Upper lobe of left lung (tissue), 6 donors: ENCODE measurements around the gene ARF5. TPM values are rescaled to one million over a fixed set of nuclear protein-coding genes. Genes with fewer than 3 reads are reported as not detected.

Experiments
- ATAC-seq, 2 donors: fragments of 200-7000 bp; cut with Tn5 transposase; one replicate each; pipeline ENCODE4 v1.9.1; 2022; ENCODE audit warnings: mild to moderate bottlenecking in 2 of 2, moderate library complexity in 2 of 2; ENCODE audit not compliant: low FRiP score in 2 of 2
- DNase-seq, 2 donors: peaks; one replicate each; pipeline ENCODE4 v3.0.0-alpha.2; 2019 to 2020
- H3K27ac ChIP-seq, 4 donors: fragments of 200-600 bp; sonication (generic); one replicate each; pipeline ENCODE4 v1.5.1; 2016 to 2019
- H3K27me3 ChIP-seq, 4 donors: fragments of 200-600 bp; sonication (generic); one replicate each; pipeline ENCODE4 v1.5.1; 2017 to 2019
- H3K36me3 ChIP-seq, 4 donors: fragments of 200-600 bp; sonication (generic); one replicate each; pipeline ENCODE4 v1.5.1; 2016 to 2019
- H3K4me1 ChIP-seq, 4 donors: fragments of 200-600 bp; sonication (generic); one replicate each; pipeline ENCODE4 v1.5.1; 2018 to 2019
- H3K4me3 ChIP-seq, 4 donors: fragments of 200-600 bp; sonication (generic); one replicate each; pipeline ENCODE4 v1.5.1; 2017 to 2019; ENCODE audit warnings: mild to moderate bottlenecking in 2 of 4, moderate library complexity in 1 of 4
- H3K9me3 ChIP-seq, 4 donors: fragments of 200-600 bp; sonication (generic); one replicate each; pipeline ENCODE4 v1.5.1; 2018 to 2019
- CTCF ChIP-seq, 6 experiments: fragments of 450-650 bp in 4 of 6; fragments of 200-600 bp in 2 of 6; sonication (generic) in 2 of 6; IDR thresholded peaks; one replicate each; pipeline ENCODE4 v1.5.1; 2016 to 2019; ENCODE audit warnings: antibody characterized with exemption in 6 of 6
- EP300 ChIP-seq, 4 donors: sonication (generic); formaldehyde crosslinking; IDR thresholded peaks; one replicate each; pipeline ENCODE4 v1.5.1; 2017; ENCODE audit warnings: antibody characterized with exemption in 4 of 4, control low read depth in 2 of 4
- POLR2A ChIP-seq, 4 donors: fragments of 450-650 bp; IDR thresholded peaks; one replicate each; pipeline ENCODE4 v1.5.1; 2016 to 2017; ENCODE audit warnings: antibody characterized with exemption in 4 of 4, mild to moderate bottlenecking in 2 of 4
- POLR2AphosphoS5 ChIP-seq, 2 donors: sonication (generic); formaldehyde crosslinking; IDR thresholded peaks; one replicate each; pipeline ENCODE4 v1.5.1; 2017; ENCODE audit warnings: antibody characterized with exemption in 2 of 2
- WGBS, 2 donors: methylation state at CpG; one replicate each; pipeline ENCODE4 v1.1.5; 2017 to 2018; 5-methylcytosine and 5-hydroxymethylcytosine counted together
- total RNA-seq, 6 donors: library from RNA; depleted of rRNA in 4 of 6; stranded (reverse); fragments of >200 nt in 4 of 6; gene quantifications; one replicate each; pipeline versions ENCODE4 v1.1.0 to v1.2.1, GENCODE V29; 2016 to 2021
- donor health status: DM: no; HTN: no; CAD: no; lungs with moderate emphysema.
- donor health status: DM: no; HTN: yes; CAD: no; lungs with severe emphysema.

Gene ARF5
- total RNA-seq, 6 donors from 2014 or later, result 43.0 to 177 (median 106) TPM

DNA sequence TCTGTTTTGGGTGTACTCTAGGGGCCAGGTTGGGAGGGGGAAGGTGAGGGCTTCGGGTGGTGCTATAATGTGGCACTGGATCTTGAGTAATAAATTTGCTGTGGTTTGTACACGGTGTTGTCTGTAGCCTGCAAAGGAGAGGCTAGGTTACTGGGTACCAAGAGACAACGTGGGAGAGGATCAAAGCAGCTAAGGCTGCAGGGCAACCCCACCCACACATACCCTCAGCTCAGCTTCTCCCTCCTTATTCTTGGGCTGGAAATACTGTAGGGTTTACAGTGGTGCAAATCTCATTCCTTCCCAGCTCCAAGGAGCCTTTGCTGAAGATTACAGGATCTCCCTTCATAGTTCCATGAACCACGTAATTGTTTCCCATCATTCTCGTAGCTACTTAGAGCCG, 3.4 kb downstream of the ARF5 start:
- WGBS, 2 donors, result 85 to 91% methylated on average over 6 of the region's 6 CpGs
- TF ChIP-seq POLR2A (IDR thresholded peaks at IDR 0.05) (no peak), CTCF (IDR thresholded peaks at IDR 0.05) (no peak), EP300 (IDR thresholded peaks at IDR 0.05) (no peak), POLR2AphosphoS5 (IDR thresholded peaks at IDR 0.05) (no peak)
- ATAC-seq, result no peak
- H3K27ac ChIP-seq, result no peak overlapping the region
- no peak overlapping the region for H3K4me3 ChIP-seq
- peaks cover 14 to 24% (median 17%) of the 10 kb centered on the region in 4 donors for H3K4me1 ChIP-seq
- peaks cover 9 to 27% (median 20%) of the 10 kb centered on the region in 4 donors for H3K36me3 ChIP-seq
- no peaks in the 10 kb centered on the region for H3K9me3 ChIP-seq
- no peaks in the 10 kb centered on the region for H3K27me3 ChIP-seq
- DNase-seq, result no peak

DNA sequence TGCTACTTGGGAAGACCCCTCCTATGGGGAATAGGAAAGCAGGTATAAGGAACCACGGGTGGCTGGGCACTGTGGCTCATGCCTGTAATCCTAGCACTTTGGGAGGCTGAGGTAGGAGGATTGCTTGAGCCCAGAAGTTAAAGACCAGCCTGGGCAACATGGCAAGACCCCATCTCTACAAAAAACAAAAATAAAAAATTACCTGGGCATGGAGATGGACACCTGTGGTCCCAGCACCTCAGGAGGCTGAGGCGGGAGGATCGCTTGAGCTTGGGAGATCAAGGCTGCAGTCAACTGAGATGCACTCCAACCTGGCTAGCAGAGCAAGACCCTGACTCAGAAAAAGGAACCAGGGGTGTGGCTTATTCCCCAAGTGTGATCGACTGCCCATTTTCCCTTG, 4.3 kb downstream of the ARF5 start:
- H3K36me3 ChIP-seq, result peaks cover 9 to 27% (median 20%) of the 10 kb centered on the region in 4 donors
- no peak for TF ChIP-seq EP300 (IDR thresholded peaks at IDR 0.05)
- TF ChIP-seq POLR2A (IDR thresholded peaks at IDR 0.05), result no peak
- TF ChIP-seq CTCF (IDR thresholded peaks at IDR 0.05), result no peak
- TF ChIP-seq POLR2AphosphoS5 (IDR thresholded peaks at IDR 0.05), result no peak
- WGBS, 2 donors, result 78 to 85% methylated on average over 4 of the region's 4 CpGs
- no peak overlapping the region for H3K27ac ChIP-seq
- no peak for DNase-seq
- ATAC-seq, result no peak
- H3K4me3 ChIP-seq, result no peak overlapping the region
- H3K27me3 ChIP-seq, result no peaks in the 10 kb centered on the region
- peaks cover 12 to 19% (median 14%) of the 10 kb centered on the region in 4 donors for H3K4me1 ChIP-seq
- no peaks in the 10 kb centered on the region for H3K9me3 ChIP-seq

DNA sequence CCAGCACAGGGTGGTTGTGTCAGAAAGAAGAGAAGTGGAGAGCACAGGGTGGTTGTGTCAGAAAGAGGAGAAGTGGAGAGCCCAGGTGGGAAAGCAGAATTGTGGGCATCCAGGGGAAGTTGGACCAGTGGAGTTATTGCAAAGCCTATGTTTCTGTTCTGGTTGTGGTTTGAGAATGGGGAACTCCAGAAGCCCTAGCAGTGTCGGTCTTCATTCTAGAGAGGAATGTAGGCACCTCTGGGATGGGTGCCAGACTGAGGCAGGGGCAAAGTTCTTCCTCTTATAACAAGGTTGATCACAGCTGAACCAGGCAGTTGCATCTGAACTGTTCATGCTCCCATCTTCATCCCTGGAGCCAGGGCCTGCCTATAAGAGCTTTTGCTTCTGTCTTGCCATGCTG, 6.3 kb downstream of the ARF5 start:
- Histone ChIP-seq H3K27ac (no peak overlapping the region), H3K4me3 (no peak overlapping the region), H3K4me1 (peaks cover 3 to 7% (median 5%) of the 10 kb centered on the region in 4 donors), H3K27me3 (no peaks in the 10 kb centered on the region), H3K9me3 (no peaks in the 10 kb centered on the region), H3K36me3 (peaks cover 9 to 27% (median 20%) of the 10 kb centered on the region in 4 donors)
- TF ChIP-seq CTCF (IDR thresholded peaks at IDR 0.05) (no peak), EP300 (IDR thresholded peaks at IDR 0.05) (no peak), POLR2A (IDR thresholded peaks at IDR 0.05) (no peak), POLR2AphosphoS5 (IDR thresholded peaks at IDR 0.05) (no peak)
- ATAC-seq (peak in 1 of 2 donors; percentile 37), DNase-seq (peak in 1 of 2 donors; percentile 32)
- 46% methylated on average over 1 of the region's 1 CpG; no CpG with 5 or more reads in 1 of the 2 donors for WGBS, 2 donors

DNA sequence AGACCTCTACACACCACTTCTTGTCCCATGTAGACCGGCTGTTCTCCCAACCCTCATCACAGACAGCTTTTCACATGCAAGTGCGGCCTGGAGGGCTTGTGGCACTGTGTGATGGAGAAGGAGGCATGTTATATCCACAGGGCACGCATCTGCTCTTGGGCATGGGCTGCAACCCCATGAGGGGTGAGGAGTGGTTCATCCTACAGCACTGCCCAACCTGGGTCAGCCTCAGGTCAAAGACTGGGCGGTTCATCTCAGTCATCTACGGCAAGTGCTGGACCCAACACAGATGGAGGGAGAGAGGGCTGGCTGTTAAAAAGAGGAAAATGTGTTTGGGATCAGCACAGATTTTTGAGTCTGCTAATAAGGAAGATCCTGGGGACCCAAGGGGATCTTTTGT, 7.5 kb downstream of the ARF5 start:
- Histone ChIP-seq H3K4me3 (no peak overlapping the region), H3K9me3 (no peaks in the 10 kb centered on the region), H3K4me1 (no peaks in the 10 kb centered on the region), H3K27ac (no peak overlapping the region), H3K36me3 (peaks cover 7 to 18% (median 15%) of the 10 kb centered on the region in 4 donors), H3K27me3 (no peaks in the 10 kb centered on the region)
- ATAC-seq (no peak), DNase-seq (no peak)
- no peak for TF ChIP-seq POLR2AphosphoS5 (IDR thresholded peaks at IDR 0.05)
- TF ChIP-seq EP300 (IDR thresholded peaks at IDR 0.05), result no peak
- no peak for TF ChIP-seq POLR2A (IDR thresholded peaks at IDR 0.05)
- WGBS, 2 donors, result 93 to 97% methylated on average over 3 to 5 of the region's 5 CpGs

DNA sequence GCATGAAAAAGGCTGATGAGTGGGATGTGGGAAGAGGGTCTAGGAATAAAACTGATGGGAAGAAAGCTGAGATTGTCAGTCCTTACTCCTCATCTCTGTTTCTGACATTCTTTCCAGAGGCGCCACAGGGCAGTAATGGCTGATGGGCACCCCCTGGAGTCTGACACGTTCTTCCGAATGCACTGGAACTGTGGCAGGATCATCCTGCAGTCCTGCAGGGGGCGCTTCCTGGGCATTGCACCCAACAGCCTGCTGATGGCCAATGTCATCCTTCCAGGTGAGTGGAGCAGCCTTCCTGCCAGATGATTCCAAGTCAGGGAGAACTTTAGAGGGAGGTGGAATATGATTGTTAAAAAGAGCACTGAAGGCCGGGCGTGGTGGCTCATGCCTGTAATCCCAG, 10.1 kb downstream of the ARF5 start:
- no peak overlapping the region for H3K4me3 ChIP-seq
- no peak overlapping the region for H3K27ac ChIP-seq
- no peaks in the 10 kb centered on the region for H3K9me3 ChIP-seq
- ATAC-seq (no peak), DNase-seq (no peak)
- H3K27me3 ChIP-seq, result no peaks in the 10 kb centered on the region
- H3K4me1 ChIP-seq, result no peaks in the 10 kb centered on the region
- 62 to 72% methylated on average over 6 of the region's 6 CpGs for WGBS, 2 donors
- H3K36me3 ChIP-seq, result no peaks in the 10 kb centered on the region
- no peak for TF ChIP-seq POLR2A (IDR thresholded peaks at IDR 0.05)
- TF ChIP-seq EP300 (IDR thresholded peaks at IDR 0.05), result no peak
- TF ChIP-seq POLR2AphosphoS5 (IDR thresholded peaks at IDR 0.05), result no peak
- TF ChIP-seq CTCF (IDR thresholded peaks at IDR 0.05), result no peak
